GM12891 (cell line): Measurements from ENCODE around the gene AQP1.

Source experiments
- DNase-seq: peaks from one replicate; pipeline ENCODE4 v3.0.0; 2011; ENCODE audit warnings: low spot score; ENCODE audit not compliant: insufficient read length
- FAIRE-seq: peaks from 2 replicates; lab custom pipeline; 2011; peaks lifted over from hg19 to GRCh38; lab: Jason Lieb, UNC
- PAX5 ChIP-seq: IDR thresholded peaks from 2 replicates; pipeline ENCODE4 v1.6.1; 2011; ENCODE audit warnings: low read length, moderate library complexity, mild to moderate bottlenecking; ENCODE audit not compliant: insufficient read depth, severe bottlenecking
- POLR2A ChIP-seq: IDR thresholded peaks from 2 replicates; pipeline ENCODE4 v1.6.1; 2011; ENCODE audit warnings: low read depth, low read length, control low read depth
- POLR2AphosphoS5 ChIP-seq: IDR thresholded peaks from 2 replicates; pipeline ENCODE4 v1.6.1; 2011; ENCODE audit warnings: low read depth, low read length, control low read depth
- POU2F2 ChIP-seq: IDR thresholded peaks from 2 replicates; pipeline ENCODE4 v1.6.1; 2011; ENCODE audit warnings: low read depth, mild to moderate bottlenecking, control low read depth, low read length, moderate library complexity
- SPI1 ChIP-seq: IDR thresholded peaks from 2 replicates; pipeline ENCODE4 v1.6.1; 2011; ENCODE audit warnings: low read depth, low read length, control low read depth
- TAF1 ChIP-seq: IDR thresholded peaks from 2 replicates; pipeline ENCODE4 v1.6.1; 2011; ENCODE audit warnings: low read depth, low read length, control low read depth

The AQP1 gene

DNA sequence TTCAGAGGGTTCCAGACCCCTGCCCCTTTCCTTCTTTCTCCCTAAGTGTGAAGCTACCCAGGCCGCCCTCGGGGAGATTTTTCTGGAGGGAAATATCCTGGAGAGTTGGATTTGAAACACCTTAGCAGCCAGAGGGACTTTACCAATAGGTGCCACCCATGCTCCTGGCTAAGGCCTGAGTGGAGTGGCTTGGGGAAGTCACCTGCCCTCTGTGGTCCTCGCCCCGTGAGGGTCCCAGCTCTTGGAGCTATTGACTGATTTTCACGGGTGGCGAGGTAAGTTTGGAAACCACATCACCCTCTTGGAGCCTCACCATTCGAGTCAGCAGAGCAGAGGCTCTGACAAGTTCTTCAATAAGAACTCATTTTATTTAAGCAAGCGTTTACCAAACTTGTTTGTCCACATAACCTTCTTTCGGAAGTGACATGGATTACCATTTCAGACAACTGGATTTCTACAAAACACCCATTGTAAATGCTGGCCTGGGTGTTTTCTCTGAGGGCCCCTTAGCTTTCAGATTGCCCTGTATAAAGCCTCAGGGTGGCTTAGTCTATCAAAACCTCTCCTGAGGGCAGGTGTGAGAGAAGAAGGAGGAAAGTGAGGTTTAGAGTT, 20.4 kb downstream of the AQP1 start:
- DNase-seq (no peak), FAIRE-seq (no peak)
- no peak for TF ChIP-seq POU2F2
- no peak for TF ChIP-seq SPI1
- TF ChIP-seq TAF1 = no peak
- no peak for TF ChIP-seq POLR2AphosphoS5
- no peak for TF ChIP-seq POLR2A
- TF ChIP-seq PAX5 = no peak

DNA sequence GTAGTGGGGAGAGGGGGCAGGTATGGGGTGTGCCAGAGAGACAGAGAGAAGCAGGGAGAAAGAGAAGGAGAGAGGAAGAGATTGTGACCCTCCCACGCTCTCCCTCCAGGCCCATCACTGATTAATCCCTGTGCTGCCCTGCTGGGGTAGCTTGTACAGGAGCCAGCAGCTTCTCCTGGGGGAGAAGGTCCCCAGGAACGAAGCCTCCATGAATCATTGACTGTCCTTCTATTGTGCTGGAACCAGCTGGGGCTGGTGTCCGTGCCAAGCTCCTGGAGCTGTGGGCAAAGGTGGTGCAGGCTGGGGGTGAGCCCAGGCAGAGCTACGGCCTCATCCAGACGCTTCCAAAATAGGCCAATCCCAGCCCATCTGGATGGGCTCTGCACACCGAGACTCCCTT, 20.9 kb downstream of the AQP1 start:
- DNase-seq = no peak
- no peak for FAIRE-seq
- TF ChIP-seq POLR2AphosphoS5 (no peak), SPI1 (no peak), POLR2A (no peak), TAF1 (no peak), PAX5 (no peak), POU2F2 (no peak)

DNA sequence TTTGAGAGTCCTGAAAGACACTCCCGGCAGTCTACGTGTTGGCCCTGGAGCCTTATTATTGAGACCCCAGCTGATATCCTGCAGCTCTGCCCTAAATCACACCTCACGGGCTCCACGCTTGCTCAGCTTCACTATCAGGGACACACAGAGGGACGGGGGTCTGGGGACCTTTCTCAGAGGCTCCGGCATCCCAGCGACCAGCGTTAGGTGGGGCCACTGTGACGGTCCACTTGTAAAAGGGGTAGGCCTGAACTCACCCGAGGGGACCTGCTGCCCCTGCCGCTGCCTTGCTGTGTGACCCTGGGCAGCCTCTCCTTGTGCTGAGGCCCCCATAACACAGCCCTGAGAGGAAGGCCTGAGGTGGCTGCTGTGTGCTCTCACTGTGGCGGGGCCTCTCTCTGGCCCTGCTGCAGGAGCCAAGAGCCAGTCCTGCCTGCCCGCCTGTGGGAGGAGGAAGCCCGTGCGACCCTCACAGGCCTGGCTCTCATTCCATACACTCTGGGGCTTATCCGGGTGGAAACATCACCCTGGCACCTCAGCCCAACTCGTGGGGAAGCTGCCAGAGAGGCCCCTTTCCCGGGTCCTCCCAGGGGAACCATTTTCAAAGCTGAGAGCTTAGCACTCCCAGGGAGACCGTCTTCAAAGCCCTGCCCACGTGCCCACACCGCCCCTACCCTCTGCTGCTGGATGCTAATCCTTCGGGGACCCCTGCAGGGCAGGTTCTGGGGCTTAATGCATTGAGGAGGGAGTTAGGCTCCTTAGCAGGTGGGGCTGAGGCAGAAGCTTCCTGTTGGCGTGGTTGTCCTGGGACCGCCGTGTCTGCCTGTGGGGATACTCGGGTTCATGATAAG, 21.7 kb downstream of the AQP1 start:
- TF ChIP-seq PAX5 = no peak
- TF ChIP-seq POLR2AphosphoS5 = no peak
- TF ChIP-seq TAF1 = no peak
- no peak for TF ChIP-seq SPI1
- TF ChIP-seq POLR2A = no peak
- no peak for TF ChIP-seq POU2F2
- DNase-seq = no peak
- no peak for FAIRE-seq

DNA sequence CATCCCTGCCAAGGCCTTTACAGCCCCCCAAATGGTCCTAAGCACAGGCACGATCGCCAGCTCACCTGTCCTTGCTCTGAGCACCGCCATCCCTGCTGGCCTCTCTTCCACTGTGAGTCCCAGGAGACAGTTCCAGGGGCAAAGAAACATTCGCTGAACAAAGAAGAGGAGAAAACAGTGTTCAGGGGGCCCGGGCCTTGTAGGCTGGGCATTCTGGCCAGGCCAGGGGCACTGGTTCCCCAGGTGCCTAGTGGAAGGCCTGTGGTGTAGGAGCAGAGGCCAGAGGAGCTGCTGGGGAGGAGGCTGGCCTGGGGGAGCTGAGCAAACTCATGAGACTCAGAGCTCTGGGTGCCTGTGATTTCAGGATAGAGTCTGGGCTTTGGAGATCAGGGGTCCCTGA, 22.6 kb downstream of the AQP1 start:
- DNase-seq (no peak), FAIRE-seq (no peak)
- TF ChIP-seq POLR2A (no peak), TAF1 (no peak), PAX5 (no peak), POU2F2 (no peak), SPI1 (no peak), POLR2AphosphoS5 (no peak)

DNA sequence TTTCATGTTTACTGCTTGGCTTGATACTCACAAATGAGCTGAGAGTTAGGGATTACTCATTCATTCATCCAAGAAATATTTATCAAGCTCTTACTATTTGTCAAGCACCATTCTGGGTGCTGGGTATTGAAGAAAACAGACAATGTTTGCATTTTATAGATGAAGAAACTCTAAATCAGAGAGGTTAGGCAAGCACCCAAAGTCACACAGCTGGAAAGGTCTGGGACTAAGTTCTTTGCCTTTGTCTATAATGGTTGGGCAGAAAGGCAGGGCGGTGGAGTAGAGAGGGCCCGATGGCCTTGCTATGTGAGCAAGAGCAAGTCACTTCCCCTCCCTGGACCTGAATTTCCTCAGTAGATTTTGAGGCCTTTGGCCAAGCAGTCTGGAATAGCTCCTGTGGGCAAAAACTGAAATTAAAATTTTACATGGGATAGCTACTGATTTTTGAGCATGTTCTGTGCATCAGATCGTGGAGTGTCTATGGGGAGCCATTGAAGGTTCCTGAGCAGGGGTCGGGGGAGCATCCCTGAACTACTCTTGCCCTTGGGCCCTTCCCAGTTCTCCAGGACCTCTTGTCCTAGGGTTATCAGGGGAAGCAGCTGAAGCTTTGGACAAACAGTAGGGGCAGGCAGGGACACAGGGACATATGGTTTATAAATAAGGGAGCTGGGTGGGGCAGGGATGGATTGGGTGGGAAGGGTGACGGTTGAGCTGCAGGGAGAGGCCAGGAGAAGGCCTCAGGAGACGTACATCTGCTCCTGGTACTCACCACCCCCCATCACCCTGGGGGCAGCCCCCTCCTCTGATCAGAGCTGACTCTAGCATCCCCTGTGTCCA, 23.3 kb downstream of the AQP1 start:
- TF ChIP-seq POLR2AphosphoS5 (no peak), TAF1 (no peak), PAX5 (no peak), POLR2A (no peak), SPI1 (no peak), POU2F2 (no peak)
- FAIRE-seq (no peak), DNase-seq (no peak)

DNA sequence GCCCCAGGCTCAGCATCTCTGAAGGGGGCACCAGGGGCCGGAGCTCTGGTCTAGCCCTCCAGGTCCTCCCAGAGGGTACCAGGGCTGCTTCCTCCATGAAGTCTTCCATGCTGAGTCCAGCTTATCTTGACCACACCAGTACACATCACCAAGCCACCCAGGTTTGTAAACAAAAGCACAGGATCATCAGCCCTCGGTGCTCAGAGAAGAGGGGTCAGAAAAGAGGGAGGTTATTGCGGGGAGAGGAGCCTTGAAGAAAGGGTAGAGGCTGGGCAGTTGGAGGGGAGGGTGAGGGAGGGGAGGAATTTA, 23.9 kb downstream of the AQP1 start:
- no peak for FAIRE-seq
- DNase-seq = no peak
- TF ChIP-seq POLR2AphosphoS5 = no peak
- no peak for TF ChIP-seq TAF1
- no peak for TF ChIP-seq POLR2A
- TF ChIP-seq POU2F2 = no peak
- no peak for TF ChIP-seq PAX5

DNA sequence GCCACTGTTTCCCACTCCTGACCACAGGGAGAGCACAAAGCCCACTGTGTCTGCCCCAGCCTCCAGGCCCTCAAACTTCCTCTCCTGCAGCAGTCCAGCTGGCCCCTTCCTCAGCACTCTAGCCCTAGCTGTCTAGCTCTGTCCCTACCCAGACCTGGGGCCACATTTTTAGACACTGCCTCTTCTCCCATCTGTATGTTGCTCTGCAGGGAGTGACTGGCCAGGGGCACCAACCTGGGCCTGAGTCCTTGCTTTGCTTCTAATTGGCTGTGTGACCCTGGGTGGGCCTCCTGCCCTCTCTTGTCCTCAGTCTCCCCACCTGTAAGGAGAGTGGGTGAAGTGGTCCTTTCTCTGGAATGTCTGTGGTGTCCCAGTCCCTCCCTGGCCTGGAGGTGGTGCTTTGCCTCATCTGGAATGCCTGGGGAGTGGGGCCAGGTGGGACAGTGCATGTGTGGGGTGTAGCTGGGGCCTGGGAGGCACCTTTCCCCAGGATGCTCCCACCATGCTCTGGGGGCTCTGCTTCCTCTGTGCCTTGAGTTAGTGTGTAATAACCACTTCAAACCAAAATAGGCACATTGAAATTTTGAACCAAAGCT, 25.1 kb downstream of the AQP1 start:
- no peak for FAIRE-seq
- DNase-seq = no peak
- TF ChIP-seq TAF1 (no peak), SPI1 (no peak), POLR2A (no peak), PAX5 (no peak), POU2F2 (no peak), POLR2AphosphoS5 (no peak)

DNA sequence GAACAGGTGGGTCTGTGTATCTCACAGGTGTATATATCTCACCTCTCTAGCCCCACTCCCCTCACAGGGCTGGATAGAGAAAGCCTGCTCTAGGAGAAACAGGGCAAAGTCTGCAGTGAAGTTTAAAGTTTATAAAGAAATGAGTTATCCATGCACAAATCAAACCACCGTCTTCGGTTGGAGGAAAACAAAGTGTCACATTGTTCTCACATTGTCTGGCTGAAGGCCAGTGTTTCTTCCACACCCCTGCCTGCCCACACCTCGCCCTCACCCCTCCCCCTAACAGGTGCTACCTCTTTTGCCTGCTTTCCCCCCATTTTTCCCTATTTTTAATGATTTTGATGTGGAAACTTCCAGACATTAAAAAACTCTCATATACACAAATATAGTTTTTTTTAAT, 25.8 kb downstream of the AQP1 start:
- FAIRE-seq (no peak), DNase-seq (no peak)
- TF ChIP-seq POLR2A (no peak), POLR2AphosphoS5 (no peak), TAF1 (no peak), POU2F2 (no peak), SPI1 (no peak), PAX5 (no peak)
